GM21390 (cell line): ENCODE measurements around the gene CTIF.

Experiments
- ATAC-seq: cut with Tn5 transposase; IDR thresholded peaks from one replicate; pipeline ENCODE4 v1.9.1; 2021; ENCODE audit not compliant: unreplicated experiment

CTIF gene

DNA sequence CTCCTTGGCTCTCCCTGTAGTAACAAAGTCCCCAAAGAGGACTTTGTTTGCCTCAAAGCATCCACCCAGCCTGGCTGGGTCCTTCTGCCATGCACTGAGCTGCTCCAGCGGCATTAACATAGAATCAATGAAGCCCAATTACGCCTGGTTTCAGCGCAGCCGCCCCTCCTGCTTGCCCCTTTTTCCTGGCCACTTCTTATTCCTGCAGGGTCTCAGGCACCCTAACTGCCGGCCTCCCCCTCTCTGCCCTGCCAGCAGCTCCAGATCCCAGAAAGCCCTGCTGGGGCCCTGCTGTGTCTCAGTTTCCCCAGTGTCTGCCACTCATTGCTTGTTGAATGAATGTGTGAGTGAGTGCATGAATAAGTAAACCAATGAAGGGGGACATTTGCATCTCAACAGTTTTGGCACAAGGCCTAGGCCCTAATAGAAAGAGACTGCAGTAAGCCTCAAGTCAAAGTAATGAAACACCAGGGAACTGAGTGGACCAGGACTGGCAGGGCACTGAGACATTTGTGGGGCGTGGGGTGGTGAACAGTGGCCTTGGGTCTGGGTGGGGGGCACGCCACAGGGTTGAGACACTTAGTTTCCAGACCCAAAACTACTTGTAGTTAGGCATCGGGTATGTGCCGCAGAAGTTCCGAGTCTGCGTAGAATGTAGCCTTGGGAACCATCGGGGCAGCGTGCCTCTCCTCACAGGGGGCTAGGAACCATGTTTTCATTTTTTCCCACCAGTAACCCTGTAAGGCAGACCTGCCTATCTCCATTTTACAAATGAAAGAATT is 351.3 kb downstream of the CTIF start:
- no peak for ATAC-seq

DNA sequence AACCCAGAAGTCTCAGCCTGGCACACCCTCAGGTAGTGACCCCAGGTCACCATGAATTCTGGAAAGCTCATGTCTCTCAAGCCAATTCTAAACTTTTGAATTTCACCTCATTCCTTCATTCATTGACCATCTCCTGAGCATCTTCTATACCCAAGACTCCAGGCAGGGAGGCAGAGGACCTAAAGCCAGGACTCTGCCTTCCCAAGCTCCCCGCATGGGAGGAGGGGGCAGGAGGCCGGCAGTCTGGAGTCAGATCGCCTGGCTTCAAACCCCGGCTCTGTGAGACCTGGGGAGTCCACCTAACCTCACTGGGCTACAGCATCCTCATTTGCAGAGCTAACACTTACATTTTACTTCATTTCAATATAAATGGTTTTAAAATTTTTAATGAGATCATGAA is 352.9 kb downstream of the CTIF start:
- ATAC-seq: no peak

- ATAC-seq: no peak
These were observed 353.5 kb downstream of the CTIF start for GRCh38 chr18:48892146-48892855.

- no peak for ATAC-seq
These were observed 354.3 kb downstream of the CTIF start for GRCh38 chr18:48893061-48893607.

- no peak for ATAC-seq
These were observed 355.1 kb downstream of the CTIF start for GRCh38 chr18:48893608-48894600.

GRCh38 chr18:48894799-48895346 is 356.0 kb downstream of the CTIF start:
- no peak for ATAC-seq

DNA sequence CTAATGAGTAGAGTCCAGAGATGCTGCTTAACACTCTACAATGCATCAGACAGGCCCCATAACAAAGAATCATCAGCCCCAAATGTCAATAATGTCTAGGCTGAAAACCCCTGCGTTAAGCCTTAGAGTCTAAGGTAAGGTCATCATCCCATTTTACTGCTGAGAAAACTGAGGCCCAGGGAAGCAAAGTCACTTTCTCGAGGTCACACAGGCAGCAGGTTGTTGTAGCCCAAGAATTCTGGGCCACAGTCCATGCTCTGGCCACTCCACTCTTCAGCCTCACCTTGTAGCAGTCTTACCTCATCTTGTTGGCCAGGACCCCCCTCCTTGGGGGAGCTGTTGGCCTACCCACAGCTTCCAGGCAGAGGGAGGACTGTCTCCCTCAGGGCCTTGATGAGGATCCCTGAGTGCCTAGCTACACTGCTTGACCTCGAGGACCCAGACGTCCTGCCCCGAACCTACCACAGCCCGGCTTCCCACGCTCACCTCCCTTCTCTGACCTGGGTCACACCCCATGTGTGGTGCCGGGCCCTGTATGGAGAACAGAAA is 357.6 kb downstream of the CTIF start:
- no peak for ATAC-seq

DNA sequence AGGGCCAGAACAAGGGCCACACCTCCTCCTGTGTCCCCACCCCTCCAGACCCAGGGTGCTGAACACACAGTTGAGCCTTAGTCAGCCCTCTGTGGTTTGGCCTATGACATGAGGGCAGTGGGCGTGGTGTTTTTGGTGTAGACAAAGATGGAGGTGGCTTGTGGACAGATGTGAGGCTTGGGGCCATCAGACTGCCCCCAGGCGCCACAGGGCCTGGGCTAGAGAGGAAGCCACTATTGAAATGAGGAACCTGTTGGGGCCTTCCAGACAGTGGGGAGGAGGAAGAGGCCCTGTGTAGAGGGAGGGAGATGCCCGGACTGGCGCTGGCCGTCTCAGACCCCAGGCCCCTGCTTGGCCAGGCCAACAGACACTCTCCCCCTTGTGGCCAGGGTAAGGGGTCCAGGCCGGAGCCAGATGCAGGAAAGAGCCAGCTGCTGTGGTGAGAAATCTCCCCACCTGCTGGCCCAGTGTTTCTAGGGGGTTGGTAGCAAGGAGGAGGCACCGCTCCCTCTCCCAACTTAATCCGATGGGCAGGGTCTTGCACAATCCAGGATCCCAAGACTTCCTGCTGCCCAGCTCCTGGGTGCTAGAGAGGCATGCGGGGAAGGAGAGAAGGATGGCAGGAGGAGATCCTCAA is 358.2 kb downstream of the CTIF start:
- ATAC-seq: no peak

- no peak for ATAC-seq
These were observed 358.7 kb downstream of the CTIF start for GRCh38 chr18:48897531-48897930.

DNA sequence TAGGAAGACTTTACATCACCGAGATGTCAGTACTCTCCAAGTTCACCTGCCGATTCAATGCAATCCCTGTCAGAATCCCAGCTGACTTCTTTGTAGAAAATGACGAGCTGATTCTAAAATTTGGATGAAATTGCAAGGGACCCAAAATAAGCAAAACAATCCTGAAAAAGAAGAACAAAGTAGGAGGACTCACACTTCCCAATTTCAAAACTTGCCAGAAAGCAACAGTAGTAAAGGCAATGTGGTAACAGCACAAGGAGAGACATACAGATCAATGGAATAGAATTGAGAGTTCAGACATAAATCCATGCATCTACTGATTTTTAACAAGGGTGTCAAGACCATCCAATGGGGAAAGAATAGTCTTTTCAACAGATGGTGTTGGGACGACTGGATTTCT is 359.7 kb downstream of the CTIF start:
- ATAC-seq: no peak

GRCh38 chr18:48899558-48900174 is 360.8 kb downstream of the CTIF start:
- ATAC-seq: no peak

DNA sequence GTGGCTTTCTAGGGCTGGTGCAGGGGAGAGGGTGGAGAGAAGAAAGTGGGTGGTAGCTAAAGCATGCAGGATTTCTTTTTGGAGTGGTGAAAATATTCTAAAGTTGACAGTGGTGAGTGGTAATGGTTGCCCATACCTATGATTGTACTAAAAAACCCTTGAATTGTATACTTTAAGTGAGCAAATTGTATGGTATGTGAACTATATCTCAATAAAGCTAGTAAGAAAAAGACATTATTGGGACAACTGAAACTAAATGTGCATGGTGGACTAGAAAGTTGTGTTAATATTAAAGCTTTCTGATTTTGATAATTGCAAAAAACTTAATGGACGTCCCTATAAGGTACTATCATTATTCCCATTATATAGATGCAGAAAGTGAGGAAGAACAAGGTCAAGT is 361.6 kb downstream of the CTIF start:
- ATAC-seq: no peak

DNA sequence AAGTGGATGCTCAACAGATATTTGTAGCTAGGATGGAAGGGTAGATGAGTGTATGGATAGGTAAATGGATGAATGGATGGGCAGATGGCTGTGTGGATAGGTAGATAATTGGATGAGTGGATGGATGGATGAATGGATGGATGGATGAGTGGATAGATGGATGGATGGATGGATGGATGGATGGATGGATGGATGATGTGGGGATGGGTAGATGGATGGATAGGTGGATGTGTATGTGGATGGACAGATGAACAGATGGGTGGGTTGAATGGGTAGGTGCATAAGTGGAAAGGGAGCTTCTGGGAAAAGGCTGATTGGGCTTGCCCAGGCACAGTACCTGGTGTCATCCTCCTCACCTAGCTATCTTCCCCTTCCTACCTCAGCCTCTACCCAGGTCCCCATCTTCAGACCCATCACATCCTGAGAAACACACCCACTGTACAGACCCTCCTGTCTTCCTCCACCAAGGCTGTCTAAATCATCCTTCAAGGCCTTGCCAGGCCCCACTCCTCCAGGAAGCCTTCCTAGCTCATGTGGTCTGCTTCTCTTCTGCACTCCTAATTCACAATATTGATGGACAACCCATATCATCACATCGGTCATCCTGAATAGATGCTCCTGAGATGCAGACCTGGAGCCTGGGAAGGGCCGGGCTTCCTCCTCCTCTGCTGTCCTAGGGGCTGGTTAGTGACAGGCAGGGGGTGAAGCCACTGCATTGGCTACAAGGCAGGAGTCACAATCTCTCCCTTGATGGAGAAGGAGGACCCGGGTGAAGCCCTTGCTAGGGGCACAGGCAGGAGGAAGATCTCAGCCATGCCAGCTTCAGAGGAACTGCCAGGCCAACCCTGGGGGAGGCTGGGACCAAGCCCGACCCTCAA is 362.6 kb downstream of the CTIF start:
- no peak for ATAC-seq

DNA sequence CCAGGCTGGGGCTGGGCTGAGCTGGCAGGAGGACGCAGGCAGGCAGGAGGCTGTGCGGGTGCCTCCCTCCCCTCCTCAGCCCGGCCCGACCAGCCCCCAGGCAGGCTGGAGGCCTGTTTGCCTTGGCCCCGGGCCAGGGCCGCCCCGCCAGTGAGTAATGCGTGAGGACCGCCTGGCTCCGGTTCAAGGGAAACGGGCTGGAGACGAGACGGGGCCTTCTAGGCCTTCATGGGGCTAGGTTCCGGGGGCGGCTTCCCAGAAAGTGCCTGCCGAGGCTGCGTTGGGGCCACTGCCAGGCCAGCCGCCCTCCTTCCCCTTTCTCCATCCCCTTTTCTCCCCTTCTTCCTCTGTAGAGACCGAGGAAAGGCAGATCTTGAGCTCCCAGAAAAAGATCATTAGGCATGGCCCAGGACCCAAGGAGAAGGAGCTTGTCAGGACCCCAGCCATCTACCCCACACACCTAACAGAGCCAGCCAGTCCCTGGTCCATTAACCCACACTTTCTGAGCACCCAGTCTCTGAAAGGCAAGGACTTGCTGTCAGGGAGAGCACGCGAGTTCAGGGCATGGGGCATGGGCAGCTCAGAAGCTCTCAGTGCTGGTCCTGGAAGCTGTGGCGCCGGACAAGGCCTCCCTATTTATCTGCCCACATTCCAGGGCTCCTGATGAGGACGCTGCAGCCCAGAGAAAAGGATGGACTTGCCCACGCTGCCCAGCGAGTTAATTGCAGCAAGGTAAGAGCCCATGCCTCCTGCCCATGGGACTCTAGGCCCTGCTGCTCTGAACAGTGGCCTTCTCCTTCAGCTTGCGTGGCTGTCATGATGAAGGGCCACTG is 363.4 kb downstream of the CTIF start:
- ATAC-seq: no peak

DNA sequence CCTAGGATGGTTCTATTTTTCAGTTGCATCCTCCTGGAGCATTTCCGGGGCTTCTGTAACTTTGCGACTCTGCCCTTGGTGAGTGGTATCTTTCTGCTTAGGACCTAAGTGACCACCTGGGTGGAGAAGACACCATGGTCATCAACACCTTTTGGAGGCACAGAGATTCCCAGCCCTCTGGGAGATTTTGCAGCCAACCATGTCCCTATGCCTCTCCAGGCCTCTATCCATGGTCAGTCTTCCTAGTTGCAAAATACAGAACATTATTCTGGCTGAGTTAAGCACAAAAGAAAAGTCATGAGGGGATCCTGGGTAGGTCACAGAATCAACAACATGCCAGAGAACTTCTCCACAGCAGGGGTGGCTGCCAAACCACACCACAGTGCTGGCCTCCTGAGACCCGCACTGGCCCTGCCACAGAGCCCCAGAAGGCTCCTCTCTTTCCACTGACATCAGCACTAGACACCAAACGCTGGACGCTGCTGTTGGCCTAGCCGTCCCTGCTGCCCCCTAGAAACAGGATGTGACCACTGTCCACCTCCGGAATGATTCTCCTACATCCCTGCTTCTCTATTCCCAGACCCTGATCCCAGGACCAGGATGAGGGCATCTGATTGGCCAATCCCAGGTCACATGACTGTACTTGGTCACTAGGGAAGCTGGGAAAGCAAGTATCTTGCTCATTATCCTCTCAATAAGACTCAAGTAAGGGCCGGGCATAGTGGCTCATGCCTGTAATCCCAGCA is 364.2 kb downstream of the CTIF start:
- no peak for ATAC-seq

DNA sequence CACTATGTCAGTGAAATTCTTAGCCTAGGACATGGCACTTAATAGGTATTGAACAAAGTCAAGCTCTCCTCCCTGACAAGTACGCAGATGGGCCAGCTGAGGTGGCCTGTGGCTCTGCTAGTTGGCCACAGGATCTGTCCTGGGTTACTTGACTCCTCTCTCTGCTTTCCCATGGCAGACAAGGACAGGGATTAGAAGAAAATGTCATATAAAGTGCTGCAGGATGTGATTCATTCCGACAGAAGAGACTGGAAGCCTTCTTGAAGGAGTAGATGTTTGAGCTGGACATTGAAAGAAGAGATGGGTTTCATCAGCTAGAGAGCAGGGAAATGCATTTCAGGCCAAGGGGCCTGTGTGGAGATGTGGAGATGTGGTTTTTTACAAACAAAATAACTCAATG is 365.3 kb downstream of the CTIF start:
- ATAC-seq: no peak

GRCh38 chr18:48904847-48905394 is 366.1 kb downstream of the CTIF start:
- ATAC-seq: no peak
